ENCODE data around the gene ZCCHC14. TPM values are rescaled to one million over a fixed set of nuclear protein-coding genes. Genes with fewer than 3 reads are reported as not detected.
"Not testable (repeated sequence)": the region's sequence is repeated elsewhere in the genome, so short reads cannot be mapped to it uniquely, and the experiment has no call there.

Gene ZCCHC14
- total RNA-seq, 4 donors from 2014 or later = 21.8 to 64.0 (median 28.8) TPM

DNA sequence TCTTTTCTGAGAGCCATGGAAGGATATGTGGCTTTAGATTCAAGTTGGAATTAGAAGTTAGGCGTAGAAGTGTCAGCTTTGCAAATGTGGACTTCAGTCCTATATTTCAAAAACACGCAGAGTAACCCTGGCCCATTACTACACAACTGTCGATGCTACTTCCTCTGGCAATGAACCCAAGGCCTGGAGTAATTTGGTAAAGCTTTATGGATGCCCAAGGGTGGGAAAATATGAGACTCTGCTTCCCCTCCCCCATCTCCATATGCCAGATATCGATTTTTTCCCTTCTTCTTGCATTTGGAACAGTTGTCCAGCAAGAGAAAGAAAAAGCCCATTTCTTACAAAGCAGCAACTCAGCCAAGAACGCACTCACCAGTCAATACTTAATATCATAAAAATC, 103.6 kb downstream of the ZCCHC14 start:
- H3K27ac ChIP-seq = peak overlapping the region; percentile 93
- peaks cover 56% of the 10 kb centered on the region for H3K4me1 ChIP-seq
- H3K9me3 ChIP-seq = no peaks in the 10 kb centered on the region
- peak in 1 of 2 donors; percentile 13 for DNase-seq (ENCODE audit: low spot score in 2 of 2)
- TF ChIP-seq EP300 (IDR thresholded peaks at IDR 0.05) = no peak
- TF ChIP-seq, protein P1, sequence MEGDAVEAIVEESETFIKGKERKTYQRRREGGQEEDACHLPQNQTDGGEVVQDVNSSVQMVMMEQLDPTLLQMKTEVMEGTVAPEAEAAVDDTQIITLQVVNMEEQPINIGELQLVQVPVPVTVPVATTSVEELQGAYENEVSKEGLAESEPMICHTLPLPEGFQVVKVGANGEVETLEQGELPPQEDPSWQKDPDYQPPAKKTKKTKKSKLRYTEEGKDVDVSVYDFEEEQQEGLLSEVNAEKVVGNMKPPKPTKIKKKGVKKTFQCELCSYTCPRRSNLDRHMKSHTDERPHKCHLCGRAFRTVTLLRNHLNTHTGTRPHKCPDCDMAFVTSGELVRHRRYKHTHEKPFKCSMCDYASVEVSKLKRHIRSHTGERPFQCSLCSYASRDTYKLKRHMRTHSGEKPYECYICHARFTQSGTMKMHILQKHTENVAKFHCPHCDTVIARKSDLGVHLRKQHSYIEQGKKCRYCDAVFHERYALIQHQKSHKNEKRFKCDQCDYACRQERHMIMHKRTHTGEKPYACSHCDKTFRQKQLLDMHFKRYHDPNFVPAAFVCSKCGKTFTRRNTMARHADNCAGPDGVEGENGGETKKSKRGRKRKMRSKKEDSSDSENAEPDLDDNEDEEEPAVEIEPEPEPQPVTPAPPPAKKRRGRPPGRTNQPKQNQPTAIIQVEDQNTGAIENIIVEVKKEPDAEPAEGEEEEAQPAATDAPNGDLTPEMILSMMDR (IDR thresholded peaks at IDR 0.05) = no peak
- no peak for TF ChIP-seq POLR2A (IDR thresholded peaks at IDR 0.05)
- no peak for TF ChIP-seq POLR2AphosphoS5 (IDR thresholded peaks at IDR 0.05)
- no peaks in the 10 kb centered on the region for H3K36me3 ChIP-seq
- WGBS = 85% methylated on average over 5 of the region's 5 CpGs
- H3K4me3 ChIP-seq = no peak overlapping the region
- no peaks in the 10 kb centered on the region for H3K27me3 ChIP-seq

GRCh38 chr16:87388818-87389134, 104.0 kb downstream of the ZCCHC14 start:
- Histone ChIP-seq H3K4me3 (no peak overlapping the region), H3K27ac (peak overlapping the region; percentile 93), H3K36me3 (no peaks in the 10 kb centered on the region), H3K9me3 (no peaks in the 10 kb centered on the region), H3K4me1 (peaks cover 52% of the 10 kb centered on the region), H3K27me3 (no peaks in the 10 kb centered on the region)
- 27% methylated on average over 1 of the region's 1 CpG for WGBS
- TF ChIP-seq, protein P1 (IDR thresholded peaks at IDR 0.05) = no peak
- TF ChIP-seq EP300 (IDR thresholded peaks at IDR 0.05) (no peak), POLR2A (IDR thresholded peaks at IDR 0.05) (no peak), POLR2AphosphoS5 (IDR thresholded peaks at IDR 0.05) (no peak)
- no peak for DNase-seq (ENCODE audit: low spot score in 2 of 2)

DNA sequence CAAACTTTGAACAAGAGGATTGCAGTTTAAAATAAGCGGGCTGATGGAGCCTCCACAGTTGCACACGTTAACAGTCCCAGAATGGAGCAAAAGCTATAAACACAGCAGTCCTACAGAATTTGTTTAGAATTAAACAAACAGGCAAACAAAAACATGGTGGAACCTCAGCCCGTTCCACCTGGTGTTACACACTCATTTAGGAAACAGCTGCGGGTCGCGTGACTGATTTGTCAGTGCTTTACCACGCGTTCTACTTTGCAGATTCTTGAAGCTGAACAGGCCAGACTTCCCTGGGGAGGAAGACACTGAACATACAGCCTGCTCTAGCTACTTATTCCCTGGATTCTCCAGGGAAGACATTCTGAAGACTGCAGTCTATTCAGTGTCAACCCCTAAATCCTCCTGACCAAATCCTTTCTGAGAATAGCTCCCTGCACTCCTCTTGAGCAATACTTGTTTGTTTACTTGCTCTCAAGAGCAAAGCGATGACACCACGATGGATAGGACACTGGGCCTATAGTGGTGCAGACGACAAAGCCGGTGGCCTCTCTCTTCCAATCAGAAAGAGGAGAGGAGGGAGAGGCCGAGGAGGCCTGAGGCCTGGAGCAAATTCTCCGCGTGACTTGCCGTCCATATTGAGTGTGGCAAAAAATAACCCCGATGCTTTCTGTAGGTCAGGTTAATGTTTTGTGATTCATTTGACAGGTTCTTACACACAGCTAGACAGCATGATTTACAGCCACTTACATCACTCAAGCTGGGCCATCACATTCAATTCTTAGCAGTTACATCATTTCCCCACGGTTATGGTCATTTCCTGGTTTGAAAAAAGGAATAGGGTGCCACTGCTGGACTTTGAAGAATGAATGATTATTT, 104.6 kb downstream of the ZCCHC14 start:
- Histone ChIP-seq H3K27ac (peak overlapping the region; percentile 93), H3K9me3 (no peaks in the 10 kb centered on the region), H3K4me1 (peaks cover 46% of the 10 kb centered on the region), H3K4me3 (peak overlapping the region; percentile 21), H3K27me3 (no peaks in the 10 kb centered on the region), H3K36me3 (no peaks in the 10 kb centered on the region)
- peak; percentile 96 to 97 for DNase-seq (ENCODE audit: low spot score in 2 of 2)
- WGBS = 9% methylated on average over 18 of the region's 18 CpGs
- peak; percentile 35 for TF ChIP-seq EP300 (IDR thresholded peaks at IDR 0.05)
- TF ChIP-seq, protein P1 (IDR thresholded peaks at IDR 0.05) = no peak
- peak in 1 of 2 donors; percentile 52 for TF ChIP-seq POLR2A (IDR thresholded peaks at IDR 0.05)
- TF ChIP-seq POLR2AphosphoS5 (IDR thresholded peaks at IDR 0.05) = peak; percentile 52 to 98 (median 65)

GRCh38 chr16:87384875-87385167, 108.0 kb downstream of the ZCCHC14 start:
- DNase-seq (ENCODE audit: low spot score in 2 of 2) = peak in 1 of 2 donors; percentile 79
- not testable (repeated sequence) for H3K36me3 ChIP-seq, H3K27me3 ChIP-seq, H3K9me3 ChIP-seq
- WGBS = 91% methylated on average over 12 of the region's 12 CpGs
- H3K4me1 ChIP-seq = peaks cover 63% of the 10 kb centered on the region
- H3K27ac ChIP-seq = peak overlapping the region; percentile 94
- peak overlapping the region; percentile 84 for H3K4me3 ChIP-seq

GRCh38 chr16:87384162-87384874, 108.5 kb downstream of the ZCCHC14 start:
- Histone ChIP-seq H3K9me3 (no peaks in the 10 kb centered on the region), H3K27me3 (no peaks in the 10 kb centered on the region), H3K36me3 (no peaks in the 10 kb centered on the region), H3K27ac (peak overlapping the region; percentile 94), H3K4me1 (peaks cover 67% of the 10 kb centered on the region), H3K4me3 (peak overlapping the region; percentile 84)
- TF ChIP-seq POLR2AphosphoS5 (IDR thresholded peaks at IDR 0.05) (no peak), POLR2A (IDR thresholded peaks at IDR 0.05) (no peak), EP300 (IDR thresholded peaks at IDR 0.05) (no peak)
- TF ChIP-seq, protein P1 (IDR thresholded peaks at IDR 0.05) = no peak
- DNase-seq (ENCODE audit: low spot score in 2 of 2) = peak; percentile 77 to 83
- 11% methylated on average over 23 of the region's 64 CpGs for WGBS
